ENCODE data around the gene SLC22A23.

SLC22A23 gene

GRCh38 chr6:3314176-3314575 lies 142.7 kb downstream of the SLC22A23 start:
- H3K4me3 ChIP-seq (replicated peaks; ENCODE audit: low read depth, low read length) = no peak overlapping the region
- no peaks in the 10 kb centered on the region for H3K36me3 ChIP-seq (ENCODE audit: control insufficient read depth, insufficient read depth, low read length)

DNA sequence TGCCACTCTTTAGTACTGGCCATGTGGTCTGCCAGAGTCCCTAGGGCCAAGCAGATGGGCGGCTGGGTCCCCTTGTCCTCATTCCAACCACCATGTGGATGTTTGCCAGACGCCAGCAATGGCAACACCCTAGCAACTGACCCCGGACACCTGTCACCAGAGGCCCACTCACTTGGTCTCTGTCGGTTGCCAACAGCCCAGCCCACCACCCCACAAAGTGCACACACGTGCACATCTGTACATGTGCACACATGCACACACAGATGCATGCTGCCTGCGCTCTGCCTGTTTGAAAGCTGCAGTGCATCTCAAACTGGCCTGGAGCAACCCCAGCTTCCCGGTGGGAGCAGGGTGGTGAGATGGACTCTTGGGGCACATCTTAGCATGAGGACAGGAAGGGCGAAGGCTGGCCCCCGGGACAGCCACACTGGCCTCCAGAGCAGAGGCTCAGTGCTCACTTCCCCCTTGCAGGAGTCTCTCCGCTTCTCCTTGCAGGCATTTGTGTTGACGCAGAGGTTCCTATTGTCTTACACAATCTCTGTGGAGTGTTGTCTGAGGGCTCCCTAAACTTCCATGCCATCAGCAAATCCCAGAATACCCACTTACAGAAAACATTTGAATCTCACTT lies 144.1 kb downstream of the SLC22A23 start:
- no peaks in the 10 kb centered on the region for H3K36me3 ChIP-seq (ENCODE audit: control insufficient read depth, insufficient read depth, low read length)
- H3K27me3 ChIP-seq (replicated peaks; ENCODE audit: control insufficient read depth, insufficient read depth, low read length) = no peaks in the 10 kb centered on the region; the same call in 1 of the 2 replicates
- no peak overlapping the region for H3K4me3 ChIP-seq (replicated peaks; ENCODE audit: low read depth, low read length)
- TF ChIP-seq CTCF (IDR thresholded peaks at IDR 0.05; ENCODE audit: insufficient read depth, low read length, poor library complexity, severe bottlenecking) = no peak
- no peak for DNase-seq (ENCODE audit: extremely low read depth, insufficient read length)

More at GRCh38 chr6:3314176-3314575, 142.7 kb downstream of the SLC22A23 start:
- no peak for DNase-seq (ENCODE audit: extremely low read depth, insufficient read length)
- no peak for TF ChIP-seq CTCF (IDR thresholded peaks at IDR 0.05; ENCODE audit: insufficient read depth, low read length, poor library complexity, severe bottlenecking)
- H3K27me3 ChIP-seq (replicated peaks; ENCODE audit: control insufficient read depth, insufficient read depth, low read length) = no peaks in the 10 kb centered on the region; the same call in 1 of the 2 replicates

DNA sequence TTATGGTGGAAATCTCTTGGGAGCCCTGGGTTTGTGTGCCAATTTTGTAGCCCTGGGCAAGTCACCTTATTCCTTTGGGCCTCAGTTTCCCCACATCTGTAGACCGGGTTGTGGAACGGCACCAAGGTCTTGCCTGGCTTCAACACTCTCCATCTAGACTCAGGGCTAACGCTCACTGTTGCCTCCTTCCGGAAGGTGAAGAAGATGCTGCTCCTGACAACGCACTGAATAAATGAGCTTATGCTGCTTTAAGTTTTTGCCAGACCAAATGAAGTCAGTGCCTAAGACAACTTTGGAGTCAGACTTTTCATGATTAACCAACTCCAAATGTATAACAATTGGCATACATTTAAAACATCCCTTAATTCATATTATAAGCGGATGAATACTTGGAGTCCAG lies 145.0 kb downstream of the SLC22A23 start:
- no peaks in the 10 kb centered on the region for H3K27me3 ChIP-seq (replicated peaks; ENCODE audit: control insufficient read depth, insufficient read depth, low read length)
- no peaks in the 10 kb centered on the region for H3K36me3 ChIP-seq (ENCODE audit: control insufficient read depth, insufficient read depth, low read length)
- no peak overlapping the region for H3K4me3 ChIP-seq (replicated peaks; ENCODE audit: low read depth, low read length)
- DNase-seq (ENCODE audit: extremely low read depth, insufficient read length) = no peak
- TF ChIP-seq CTCF (IDR thresholded peaks at IDR 0.05; ENCODE audit: insufficient read depth, low read length, poor library complexity, severe bottlenecking) = no peak

DNA sequence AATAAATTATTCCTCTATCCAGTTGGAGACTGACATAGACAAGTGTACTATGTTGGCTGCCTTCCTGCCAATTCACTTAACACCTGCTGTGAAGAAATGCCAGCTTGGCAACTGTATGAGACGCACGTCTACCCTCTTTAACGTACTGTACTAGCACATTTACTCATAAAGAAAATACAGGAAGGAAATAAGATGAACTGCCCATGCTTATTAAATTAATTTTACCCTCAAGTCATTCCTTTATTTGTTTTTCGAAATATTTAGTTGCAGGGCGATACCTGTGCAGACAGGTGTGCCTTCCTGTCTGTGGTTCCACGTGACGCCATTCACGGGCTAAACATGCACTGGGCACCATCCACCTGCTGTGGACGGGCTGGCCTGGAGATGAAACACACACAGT lies 146.1 kb downstream of the SLC22A23 start:
- Histone ChIP-seq H3K36me3 (ENCODE audit: control insufficient read depth, insufficient read depth, low read length) (no peaks in the 10 kb centered on the region), H3K4me3 (replicated peaks; ENCODE audit: low read depth, low read length) (no peak overlapping the region), H3K27me3 (replicated peaks; ENCODE audit: control insufficient read depth, insufficient read depth, low read length) (no peaks in the 10 kb centered on the region)
- TF ChIP-seq CTCF (IDR thresholded peaks at IDR 0.05; ENCODE audit: insufficient read depth, low read length, poor library complexity, severe bottlenecking) = no peak
- no peak for DNase-seq (ENCODE audit: extremely low read depth, insufficient read length)

- Histone ChIP-seq H3K4me3 (replicated peaks; ENCODE audit: low read depth, low read length) (no peak overlapping the region), H3K36me3 (ENCODE audit: control insufficient read depth, insufficient read depth, low read length) (no peaks in the 10 kb centered on the region), H3K27me3 (replicated peaks; ENCODE audit: control insufficient read depth, insufficient read depth, low read length) (no peaks in the 10 kb centered on the region)
- no peak for DNase-seq (ENCODE audit: extremely low read depth, insufficient read length)
- no peak for TF ChIP-seq CTCF (IDR thresholded peaks at IDR 0.05; ENCODE audit: insufficient read depth, low read length, poor library complexity, severe bottlenecking)
Measured at GRCh38 chr6:3310051-3310448, 146.8 kb downstream of the SLC22A23 start.
